HepG2 (cell line): Measurements from ENCODE around the gene CSRNP3. TPM values are rescaled to one million over a fixed set of nuclear protein-coding genes. Genes with fewer than 3 reads are reported as not detected.

Source experiments
- ATAC-seq: fragments of 200-7000 bp; cut with Tn5 transposase; 3 replicates; pipeline ENCODE4 v1.9.1; 2020; ENCODE audit warnings: mild to moderate bottlenecking, moderate library complexity
- BruUV-seq: library from RNA; stranded (reverse); fragments of 400-500 nt; replicated peaks from 2 replicates; lab custom pipeline; 2021; lab: Mats Ljungman, UMichigan
- CTCF ChIA-PET: fragments of 300-600 bp; formaldehyde crosslinking; extraction: SDS; loops from one replicate; lab custom pipeline; 2021; ENCODE audit warnings: low total read pairs, inconsistent platforms, low intra/inter-chr PET ratio; lab: Yijun Ruan, JAX
- POLR2A ChIA-PET: fragments of 350-600 bp; sonication (Branson Sonifier 250); formaldehyde crosslinking; loops from one replicate; lab custom pipeline; 2020; ENCODE audit warnings: antibody characterized with exemption, inconsistent platforms; lab: Yijun Ruan, JAX
- DNase-seq: peaks from one replicate; pipeline ENCODE4 v3.0.0-alpha.2; 2015; ENCODE audit warnings: low spot score
- FAIRE-seq: peaks from 3 replicates; lab custom pipeline; 2011; peaks lifted over from hg19 to GRCh38; lab: Jason Lieb, UNC
- H2AFZ ChIP-seq: one replicate; pipeline ENCODE4 v1.6.1; 2011; ENCODE audit warnings: low read length, inconsistent platforms
- H3K27ac ChIP-seq: fragments of 300-600 bp; 3 replicates; pipeline ENCODE4 v1.8.0; 2011; ENCODE audit warnings: mixed run types, mild to moderate bottlenecking, mixed read lengths, low read length, inconsistent platforms; ENCODE audit not compliant: insufficient read depth; ENCODE audit errors: extremely low read length
- H3K27me3 ChIP-seq, 2 experiments: fragments of 200-600 bp in 1 of 2; 2 replicates in 1 of 2; 3 replicates in 1 of 2; pipeline versions ENCODE4 v1.6.0 to v1.8.0; 2011; ENCODE audit warnings: low read length in 2 of 2, mild to moderate bottlenecking in 2 of 2, moderate library complexity in 2 of 2, inconsistent platforms in 1 of 2; ENCODE audit not compliant: insufficient read depth in 2 of 2, control insufficient read depth in 1 of 2
- H3K36me3 ChIP-seq, 2 experiments: fragments of 200-600 bp in 1 of 2; replicated peaks in 1 of 2; 2 replicates in 1 of 2; 3 replicates in 1 of 2; pipeline versions ENCODE4 v1.5.1 to v1.8.0; 2011; ENCODE audit warnings: low read length in 2 of 2, inconsistent platforms in 1 of 2; ENCODE audit not compliant: insufficient read depth in 2 of 2, control insufficient read depth in 1 of 2
- H3K4me1 ChIP-seq: 2 replicates; pipeline ENCODE4 v1.5.1; 2012; ENCODE audit warnings: low read length, inconsistent platforms; ENCODE audit not compliant: insufficient read depth
- H3K4me2 ChIP-seq: 2 replicates; pipeline ENCODE4 v1.6.0; 2011; ENCODE audit warnings: low read depth, low read length, inconsistent platforms
- H3K4me3 ChIP-seq, 3 experiments: fragments of 200-600 bp in 1 of 3; sonication (generic), shearing (Covaris generic) in 1 of 3; replicated peaks in 1 of 3; 2 replicates each; pipeline ENCODE4 v1.5.1; 2011 to 2016; ENCODE audit warnings: low read length in 3 of 3, inconsistent platforms in 2 of 3, low read depth in 2 of 3, mild to moderate bottlenecking in 2 of 3, control low read depth in 1 of 3, mixed read lengths in 1 of 3; ENCODE audit not compliant: insufficient read depth in 1 of 3
- H3K79me2 ChIP-seq: one replicate; pipeline ENCODE4 v1.6.1; 2011; ENCODE audit warnings: low read length, inconsistent platforms; ENCODE audit not compliant: insufficient read depth
- H3K9ac ChIP-seq: 2 replicates; pipeline ENCODE4 v1.6.0; 2011; ENCODE audit warnings: mild to moderate bottlenecking, low read depth, low read length, inconsistent platforms; ENCODE audit not compliant: insufficient read depth
- H3K9me3 ChIP-seq: 2 replicates; pipeline ENCODE4 v1.5.1; 2012; ENCODE audit warnings: mild to moderate bottlenecking, low read length
- H4K20me1 ChIP-seq: 2 replicates; pipeline ENCODE4 v1.6.0; 2011; ENCODE audit warnings: inconsistent platforms, mild to moderate bottlenecking, low read length, moderate library complexity; ENCODE audit not compliant: insufficient read depth
- ELF3 ChIP-seq: IDR thresholded peaks from 2 replicates; pipeline ENCODE4 v1.6.1; 2016; ENCODE audit warnings: missing genetic modification reagents, missing compliant biosample characterization
- IKZF1 ChIP-seq: fragments of 450-650 bp; IDR thresholded peaks from 2 replicates; pipeline ENCODE4 v1.7.1; 2016
- KDM1A ChIP-seq: IDR thresholded peaks from 2 replicates; pipeline ENCODE4 v1.6.1; 2016; ENCODE audit warnings: missing compliant biosample characterization
- NCOR1 ChIP-seq: fragments of 200-600 bp; sonication (generic); IDR thresholded peaks from 2 replicates; pipeline ENCODE4 v1.7.0; 2017; ENCODE audit warnings: antibody characterized with exemption, low read length, borderline replicate concordance
- ONECUT2 ChIP-seq: sonication (generic); formaldehyde crosslinking; IDR thresholded peaks from 2 replicates; pipeline ENCODE4 v1.4.0; 2020; ENCODE audit warnings: missing genetic modification reagents
- PHF5A ChIP-seq: IDR thresholded peaks from one replicate; pipeline ENCODE4 v1.6.1; 2018; ENCODE audit warnings: low read depth, missing genetic modification reagents; ENCODE audit not compliant: unreplicated experiment
- PRPF4 ChIP-seq: fragments of 200-400 bp; formaldehyde crosslinking; IDR thresholded peaks from 2 replicates; pipeline ENCODE4 v1.6.1; 2016; ENCODE audit warnings: low read length, low read depth; ENCODE audit not compliant: poor library complexity, severe bottlenecking
- REL ChIP-seq: sonication (generic); formaldehyde crosslinking; conservative IDR thresholded peaks from 2 replicates; pipeline ENCODE4 v1.8.0; 2022; ENCODE audit warnings: mild to moderate bottlenecking, missing genetic modification reagents, moderate library complexity
- SP4 ChIP-seq: sonication (generic); formaldehyde crosslinking; IDR thresholded peaks from 2 replicates; pipeline ENCODE4 v1.8.1; 2023; ENCODE audit warnings: mild to moderate bottlenecking, missing genetic modification reagents
- ZBTB7B ChIP-seq: sonication (generic); formaldehyde crosslinking; IDR thresholded peaks from 2 replicates; pipeline ENCODE4 v1.4.0; 2020; ENCODE audit warnings: missing genetic modification reagents
- ZNF234 ChIP-seq: sonication (generic); formaldehyde crosslinking; conservative IDR thresholded peaks from 2 replicates; pipeline ENCODE4 v1.5.1; 2020; ENCODE audit warnings: mild to moderate bottlenecking, missing genetic modification reagents
- WGBS: methylation state at CpG from one replicate; pipeline ENCODE4 v1.1.6; 2017; ENCODE audit warnings: low lambda C conversion rate; 5-methylcytosine and 5-hydroxymethylcytosine counted together
- in situ Hi-C: cut with HindIII; loops from 2 replicates; pipeline ENCODE4 v1.10.0; 2017; ENCODE audit warnings: low pct_unique_long_range_greater_than_20kb; ENCODE audit not compliant: extremely low pct_ligation_motif_present
- intact Hi-C: fragments of 100-400 bp; cut with micrococcal nuclease; formaldehyde crosslinking; loops from one replicate; pipeline ENCODE4 v1.10.0; 2022; ENCODE audit not compliant: unreplicated experiment
- polyA plus RNA-seq, 8 experiments: library from polyadenylated mRNA; depleted of rRNA in 3 of 8; stranded (reverse) in 7 of 8; unstranded in 1 of 8; fragments of >200 nt; fragmentation: Illumina TruSeq in 4 of 8; extraction: Trizol in 4 of 8; gene quantifications; 2 replicates each; pipeline versions ENCODE4 v1.2.1 to v1.2.3, GENCODE V29; 2011 to 2016; ENCODE audit warnings: low read depth in 4 of 8, missing spikeins in 1 of 8, mixed read lengths in 1 of 8; ENCODE audit not compliant: insufficient read depth in 1 of 8
- total RNA-seq, 5 experiments: library from RNA; depleted of rRNA; stranded (reverse); fragments of >200 nt; fragmentation: Illumina TruSeq; extraction: Trizol; gene quantifications; 2 replicates each; pipeline ENCODE4 v1.2.3, GENCODE V29; 2016; ENCODE audit warnings: low read depth in 1 of 5
- TF ChIP-seq, protein P1 (sequence below): sonication (generic); formaldehyde crosslinking; IDR thresholded peaks from 2 replicates; pipeline ENCODE4 v1.4.0; 2020; ENCODE audit warnings: missing genetic modification reagents, low read depth, mild to moderate bottlenecking, borderline replicate concordance
- TF ChIP-seq, protein P2 (sequence below): sonication (generic); formaldehyde crosslinking; IDR thresholded peaks from 2 replicates; pipeline ENCODE4 v1.5.1; 2020; ENCODE audit warnings: mild to moderate bottlenecking, moderate library complexity, missing genetic modification reagents

Gene CSRNP3
- total and polyA plus RNA-seq, 2 of the 13 experiments (the other 11 are each of a cell fraction or from before 2014, with no cell fraction given) = not detected

DNA sequence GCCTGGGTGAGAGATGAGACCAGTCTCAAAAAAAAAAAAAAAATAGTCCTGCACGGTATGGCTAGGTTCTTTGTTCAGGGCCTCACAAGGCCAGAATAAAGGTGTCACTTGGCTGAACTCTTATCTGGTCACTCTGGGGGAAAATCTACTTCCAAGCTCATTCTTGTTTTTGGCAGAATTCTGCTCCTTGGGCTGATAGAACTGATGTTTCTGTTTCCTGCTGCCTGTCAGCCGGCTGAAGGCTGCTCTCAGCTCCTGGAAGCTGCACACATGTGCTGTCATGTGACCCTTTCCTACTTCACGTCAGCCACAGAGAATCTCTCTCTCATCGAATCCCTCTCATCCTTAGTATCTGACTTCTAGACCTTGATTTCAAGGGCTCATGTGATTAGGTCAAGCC lies 10.4 kb downstream of the CSRNP3 start:
- no peaks in the 10 kb centered on the region for H3K9me3 ChIP-seq
- H3K4me3 ChIP-seq = no peak overlapping the region
- no peaks in the 10 kb centered on the region for H3K79me2 ChIP-seq
- no peaks in the 10 kb centered on the region for H3K27me3 ChIP-seq
- BruUV-seq = no TSS peak
- no peak overlapping the region for H2AFZ ChIP-seq
- intact Hi-C loops = no loop called here
- no peak overlapping the region for H3K27ac ChIP-seq
- DNase-seq (no peak), FAIRE-seq (no peak), ATAC-seq (no peak)
- H3K4me1 ChIP-seq = no peaks in the 10 kb centered on the region
- H3K9ac ChIP-seq = no peak overlapping the region
- TF ChIP-seq REL (no peak), SP4 (CRISPR knock-in tag) (no peak), IKZF1 (no peak), NCOR1 (no peak), PRPF4 (no peak), ELF3 (CRISPR knock-in tag) (no peak), KDM1A (no peak), ZBTB7B (CRISPR knock-in tag) (no peak)
- 30% methylated on average over 4 of the region's 4 CpGs for WGBS
- no peaks in the 10 kb centered on the region for H3K36me3 ChIP-seq
- H4K20me1 ChIP-seq = no peaks in the 10 kb centered on the region
- H3K4me2 ChIP-seq = no peak overlapping the region
- ChIA-PET CTCF (no interaction called here), POLR2A (no interaction called here)
- in situ Hi-C loops = no loop called here

DNA sequence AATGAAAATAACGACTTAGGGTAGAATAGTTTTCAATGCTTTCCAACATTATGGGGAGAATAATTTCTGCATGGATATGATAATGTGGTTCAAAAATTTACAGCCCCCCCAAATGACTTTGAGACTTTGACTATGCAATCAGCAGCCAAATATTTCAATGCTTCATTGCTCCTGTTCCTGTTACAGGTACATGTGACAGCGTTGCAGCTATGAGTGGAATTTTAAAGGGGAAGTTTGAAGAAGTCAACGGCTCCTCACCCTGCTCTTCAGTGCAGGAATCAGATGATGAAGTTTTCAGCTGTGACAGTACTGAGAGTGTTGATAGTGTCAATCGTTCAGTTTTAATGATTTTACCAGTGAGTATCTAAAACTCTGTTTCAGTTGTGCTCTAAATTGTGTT lies 25.1 kb downstream of the CSRNP3 start:
- in situ Hi-C loops (no loop called here), intact Hi-C loops (no loop called here)
- Histone ChIP-seq H3K4me1 (no peaks in the 10 kb centered on the region), H4K20me1 (no peaks in the 10 kb centered on the region), H3K9ac (no peak overlapping the region), H3K79me2 (no peaks in the 10 kb centered on the region), H3K4me3 (no peak overlapping the region), H3K27ac (no peak overlapping the region), H2AFZ (no peak overlapping the region), H3K36me3 (no peaks in the 10 kb centered on the region), H3K27me3 (no peaks in the 10 kb centered on the region), H3K9me3 (no peaks in the 10 kb centered on the region), H3K4me2 (no peak overlapping the region)
- FAIRE-seq (no peak), DNase-seq (no peak), ATAC-seq (no peak)
- no peak for TF ChIP-seq ZNF234
- TF ChIP-seq, protein P1, sequence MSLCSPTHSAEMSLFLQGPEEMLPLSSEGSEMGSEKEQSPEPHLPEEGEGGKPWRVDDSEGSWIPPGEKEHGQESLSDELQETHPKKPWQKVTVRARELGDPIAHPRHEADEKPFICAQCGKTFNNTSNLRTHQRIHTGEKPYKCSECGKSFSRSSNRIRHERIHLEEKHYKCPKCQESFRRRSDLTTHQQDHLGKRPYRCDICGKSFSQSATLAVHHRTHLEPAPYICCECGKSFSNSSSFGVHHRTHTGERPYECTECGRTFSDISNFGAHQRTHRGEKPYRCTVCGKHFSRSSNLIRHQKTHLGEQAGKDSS (CRISPR knock-in tag) = no peak
- TF ChIP-seq, protein P2, sequence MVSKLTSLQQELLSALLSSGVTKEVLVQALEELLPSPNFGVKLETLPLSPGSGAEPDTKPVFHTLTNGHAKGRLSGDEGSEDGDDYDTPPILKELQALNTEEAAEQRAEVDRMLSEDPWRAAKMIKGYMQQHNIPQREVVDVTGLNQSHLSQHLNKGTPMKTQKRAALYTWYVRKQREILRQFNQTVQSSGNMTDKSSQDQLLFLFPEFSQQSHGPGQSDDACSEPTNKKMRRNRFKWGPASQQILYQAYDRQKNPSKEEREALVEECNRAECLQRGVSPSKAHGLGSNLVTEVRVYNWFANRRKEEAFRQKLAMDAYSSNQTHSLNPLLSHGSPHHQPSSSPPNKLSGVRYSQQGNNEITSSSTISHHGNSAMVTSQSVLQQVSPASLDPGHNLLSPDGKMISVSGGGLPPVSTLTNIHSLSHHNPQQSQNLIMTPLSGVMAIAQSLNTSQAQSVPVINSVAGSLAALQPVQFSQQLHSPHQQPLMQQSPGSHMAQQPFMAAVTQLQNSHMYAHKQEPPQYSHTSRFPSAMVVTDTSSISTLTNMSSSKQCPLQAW (CRISPR knock-in tag) = no peak
- TF ChIP-seq PHF5A (CRISPR knock-in tag) = no peak
- no peak for TF ChIP-seq ONECUT2 (CRISPR knock-in tag)
- POLR2A ChIA-PET = no interaction called here
- 1% methylated on average over 4 of the region's 4 CpGs for WGBS
- no TSS peak for BruUV-seq
- CTCF ChIA-PET = no interaction called here
